Body of pancreas (tissue), 4 donors: ENCODE data around the gene HOXA9.

ENCODE experiments used
- POLR2A ChIP-seq, 3 donors: fragments of 450-650 bp; IDR thresholded peaks; one replicate each; pipeline ENCODE4 v1.6.1; 2016; ENCODE audit warnings: antibody characterized with exemption in 3 of 3, mild to moderate bottlenecking in 2 of 3
- TF ChIP-seq, protein P1 (sequence below), 7 experiments: fragments of 450-650 bp in 4 of 7; fragments of 200-600 bp in 3 of 7; sonication (generic) in 3 of 7; IDR thresholded peaks; one replicate each; pipeline ENCODE4 v1.5.1; 2016 to 2019; ENCODE audit warnings: antibody characterized with exemption in 7 of 7

DNA sequence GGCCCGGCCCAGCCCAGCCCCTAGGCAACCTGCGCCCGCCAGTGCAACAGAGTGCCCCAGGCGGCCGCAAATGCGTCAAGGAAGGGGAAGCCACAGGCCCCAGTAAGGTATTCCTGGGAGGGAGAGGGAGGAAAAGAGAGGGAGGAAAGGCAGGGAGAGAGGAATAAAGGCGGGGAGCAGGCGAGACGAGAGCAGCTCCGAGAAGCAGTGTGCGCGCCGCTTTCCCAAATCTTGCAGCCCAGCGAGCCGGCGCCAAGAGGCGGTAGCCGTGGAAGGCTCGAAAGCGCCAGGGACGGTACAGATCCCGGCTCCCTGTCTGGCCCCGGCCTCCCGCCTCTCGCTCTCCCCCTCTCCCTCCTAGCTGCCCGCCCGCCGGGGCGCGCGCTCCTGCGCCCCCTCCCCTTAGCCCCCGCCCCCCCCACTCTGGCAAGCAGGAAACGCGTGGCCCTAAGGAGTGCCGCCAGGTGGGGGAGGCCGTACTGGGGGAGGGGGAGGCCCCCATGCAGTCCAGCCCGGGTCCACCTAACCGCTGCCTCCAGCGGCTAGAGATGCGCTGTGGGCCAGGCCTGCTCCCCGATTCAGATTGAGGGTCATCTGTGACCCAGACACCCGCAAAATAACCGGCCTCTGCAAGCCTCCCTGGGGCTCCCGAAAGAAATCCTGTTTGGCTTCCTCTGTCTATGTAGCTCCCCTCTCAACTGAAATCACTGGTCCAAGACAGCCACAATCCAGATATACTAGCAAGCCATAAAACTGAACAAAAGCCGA lies 4.5 kb upstream of the HOXA9 start:
- TF ChIP-seq, protein P1, sequence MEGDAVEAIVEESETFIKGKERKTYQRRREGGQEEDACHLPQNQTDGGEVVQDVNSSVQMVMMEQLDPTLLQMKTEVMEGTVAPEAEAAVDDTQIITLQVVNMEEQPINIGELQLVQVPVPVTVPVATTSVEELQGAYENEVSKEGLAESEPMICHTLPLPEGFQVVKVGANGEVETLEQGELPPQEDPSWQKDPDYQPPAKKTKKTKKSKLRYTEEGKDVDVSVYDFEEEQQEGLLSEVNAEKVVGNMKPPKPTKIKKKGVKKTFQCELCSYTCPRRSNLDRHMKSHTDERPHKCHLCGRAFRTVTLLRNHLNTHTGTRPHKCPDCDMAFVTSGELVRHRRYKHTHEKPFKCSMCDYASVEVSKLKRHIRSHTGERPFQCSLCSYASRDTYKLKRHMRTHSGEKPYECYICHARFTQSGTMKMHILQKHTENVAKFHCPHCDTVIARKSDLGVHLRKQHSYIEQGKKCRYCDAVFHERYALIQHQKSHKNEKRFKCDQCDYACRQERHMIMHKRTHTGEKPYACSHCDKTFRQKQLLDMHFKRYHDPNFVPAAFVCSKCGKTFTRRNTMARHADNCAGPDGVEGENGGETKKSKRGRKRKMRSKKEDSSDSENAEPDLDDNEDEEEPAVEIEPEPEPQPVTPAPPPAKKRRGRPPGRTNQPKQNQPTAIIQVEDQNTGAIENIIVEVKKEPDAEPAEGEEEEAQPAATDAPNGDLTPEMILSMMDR (IDR thresholded peaks at IDR 0.05) = no peak
- TF ChIP-seq POLR2A (IDR thresholded peaks at IDR 0.05) = no peak
